GM20000 (cell line): ENCODE measurements around the gene TP73.
A peak's percentile ranks its signal among the peaks of the same experiment; 100 is the strongest.

Experiments
- DNase-seq: peaks from one replicate; pipeline ENCODE4 v3.0.0; 2012; ENCODE audit warnings: low spot score
- CTCF ChIP-seq: IDR thresholded peaks from 2 replicates; pipeline ENCODE4 v1.5.1; 2012; ENCODE audit warnings: mild to moderate bottlenecking, control low read depth; ENCODE audit errors: extremely low read depth, missing control alignments

The TP73 gene

GRCh38 chr1:3674100-3675094 is 22.1 kb downstream of the TP73 start:
- TF ChIP-seq CTCF, result no peak
- DNase-seq, result no peak

- no peak for TF ChIP-seq CTCF
- no peak for DNase-seq
These were observed 23.1 kb downstream of the TP73 start for GRCh38 chr1:3675436-3675835.

GRCh38 chr1:3676581-3677470 is 24.5 kb downstream of the TP73 start:
- TF ChIP-seq CTCF, result peak; percentile 37
- DNase-seq, result peak; percentile 79

- no peak for TF ChIP-seq CTCF
- DNase-seq, result no peak
These were observed 25.2 kb downstream of the TP73 start for GRCh38 chr1:3677484-3677883.

- DNase-seq, result no peak
- no peak for TF ChIP-seq CTCF
These were observed 26.2 kb downstream of the TP73 start for GRCh38 chr1:3678361-3679097.

GRCh38 chr1:3679098-3679555 is 26.8 kb downstream of the TP73 start:
- TF ChIP-seq CTCF, result no peak
- DNase-seq, result no peak
